Measurements from ENCODE around the gene IL18.

- no peak for TF ChIP-seq POLR2A (conservative IDR thresholded peaks at IDR 0.05)
- TF ChIP-seq SFPQ (IDR thresholded peaks at IDR 0.05; ENCODE audit: low read depth, low read length): no peak
- TF ChIP-seq FOXM1 (IDR thresholded peaks at IDR 0.05; ENCODE audit: low read depth): no peak
- no peak for TF ChIP-seq FOXM1 (CRISPR knock-in tag; IDR thresholded peaks at IDR 0.05; ENCODE audit: low read depth)
- TF ChIP-seq FIP1L1 (IDR thresholded peaks at IDR 0.05; ENCODE audit: low read depth, low read length, poor library complexity, severe bottlenecking): no peak
- TF ChIP-seq E2F5 (CRISPR knock-in tag; IDR thresholded peaks at IDR 0.05): no peak
- no peak for TF ChIP-seq MAX (CRISPR knock-in tag; IDR thresholded peaks at IDR 0.05)
- TF ChIP-seq ZNF133 (CRISPR knock-in tag; IDR thresholded peaks at IDR 0.05): no peak
- no peak for TF ChIP-seq BRCA1 (IDR thresholded peaks at IDR 0.05)
- TF ChIP-seq BRCA1 (CRISPR knock-in tag; IDR thresholded peaks at IDR 0.05): no peak
- TF ChIP-seq ZFP91 (CRISPR knock-in tag; IDR thresholded peaks at IDR 0.05): no peak
- no peak for TF ChIP-seq CTCF (IDR thresholded peaks at IDR 0.05 in 2 of 3, conservative IDR thresholded peaks at IDR 0.05 in 1 of 3; ENCODE audit: insufficient read depth in 2 of 3, low read depth in 1 of 3, low read length in 3 of 3)
Observed at GRCh38 chr11:112127056-112127455, 36.8 kb downstream of the IL18 start.
